Hepatocyte (in vitro differentiated cells): ENCODE measurements around the gene HNRNPF.

Experiments used
- EZH2 ChIP-seq: fragments of 200-600 bp; sonication (generic); IDR thresholded peaks from 2 replicates; pipeline ENCODE4 v1.6.1; 2016; ENCODE audit warnings: antibody characterized with exemption, mild to moderate bottlenecking, borderline replicate concordance
- TF ChIP-seq, protein P1 (sequence below): fragments of 200-600 bp; sonication (generic); IDR thresholded peaks from 2 replicates; pipeline ENCODE4 v1.5.1; 2016; ENCODE audit warnings: antibody characterized with exemption, mild to moderate bottlenecking; ENCODE audit not compliant: poor library complexity

DNA sequence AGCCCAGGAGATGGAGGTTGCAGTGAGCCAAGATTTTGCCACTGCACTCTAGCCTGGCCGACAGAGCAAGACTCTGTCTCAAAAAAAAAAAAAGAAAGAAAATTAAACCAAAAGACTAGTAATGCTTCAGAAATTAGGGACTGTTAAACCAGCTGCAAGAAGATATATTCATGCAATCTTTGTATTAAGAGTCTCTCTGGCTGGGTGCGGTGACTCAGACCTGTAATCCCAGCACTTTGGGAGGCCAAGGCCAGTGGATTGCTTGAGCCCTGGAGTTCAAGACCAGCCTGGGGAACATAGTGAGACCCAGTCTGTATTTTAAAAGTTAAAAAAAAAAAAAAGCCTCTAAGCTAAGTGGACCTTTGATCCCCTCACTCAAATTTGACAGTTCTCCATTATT is 2.5 kb upstream of the HNRNPF start:
- TF ChIP-seq, protein P1, sequence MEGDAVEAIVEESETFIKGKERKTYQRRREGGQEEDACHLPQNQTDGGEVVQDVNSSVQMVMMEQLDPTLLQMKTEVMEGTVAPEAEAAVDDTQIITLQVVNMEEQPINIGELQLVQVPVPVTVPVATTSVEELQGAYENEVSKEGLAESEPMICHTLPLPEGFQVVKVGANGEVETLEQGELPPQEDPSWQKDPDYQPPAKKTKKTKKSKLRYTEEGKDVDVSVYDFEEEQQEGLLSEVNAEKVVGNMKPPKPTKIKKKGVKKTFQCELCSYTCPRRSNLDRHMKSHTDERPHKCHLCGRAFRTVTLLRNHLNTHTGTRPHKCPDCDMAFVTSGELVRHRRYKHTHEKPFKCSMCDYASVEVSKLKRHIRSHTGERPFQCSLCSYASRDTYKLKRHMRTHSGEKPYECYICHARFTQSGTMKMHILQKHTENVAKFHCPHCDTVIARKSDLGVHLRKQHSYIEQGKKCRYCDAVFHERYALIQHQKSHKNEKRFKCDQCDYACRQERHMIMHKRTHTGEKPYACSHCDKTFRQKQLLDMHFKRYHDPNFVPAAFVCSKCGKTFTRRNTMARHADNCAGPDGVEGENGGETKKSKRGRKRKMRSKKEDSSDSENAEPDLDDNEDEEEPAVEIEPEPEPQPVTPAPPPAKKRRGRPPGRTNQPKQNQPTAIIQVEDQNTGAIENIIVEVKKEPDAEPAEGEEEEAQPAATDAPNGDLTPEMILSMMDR, result no peak
- no peak for TF ChIP-seq EZH2
